Measurements from ENCODE around the gene MB.

DNA sequence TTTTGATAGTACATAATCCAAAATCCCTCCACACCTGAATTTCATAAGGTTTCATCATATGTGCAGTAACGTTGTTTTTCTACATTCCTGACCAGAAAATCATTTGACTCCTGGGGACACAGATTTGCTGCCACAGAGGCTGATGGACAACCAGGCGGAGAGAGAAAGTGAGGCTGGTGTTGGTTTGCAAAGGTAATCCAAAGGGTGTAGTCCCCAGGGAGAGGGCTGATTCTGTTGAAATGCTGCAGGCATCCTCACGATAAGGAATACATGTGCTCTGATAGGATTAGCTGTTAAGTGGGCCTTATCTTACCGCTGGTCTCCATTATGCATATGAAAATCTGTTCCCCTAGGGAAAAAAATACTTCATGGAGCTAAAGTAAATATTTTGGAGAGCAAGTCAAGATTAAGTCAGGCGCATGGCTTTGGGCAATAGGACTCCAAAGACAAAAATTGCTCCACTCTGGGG lies 39.2 kb upstream of the MB start:
- TF ChIP-seq, protein P1, sequence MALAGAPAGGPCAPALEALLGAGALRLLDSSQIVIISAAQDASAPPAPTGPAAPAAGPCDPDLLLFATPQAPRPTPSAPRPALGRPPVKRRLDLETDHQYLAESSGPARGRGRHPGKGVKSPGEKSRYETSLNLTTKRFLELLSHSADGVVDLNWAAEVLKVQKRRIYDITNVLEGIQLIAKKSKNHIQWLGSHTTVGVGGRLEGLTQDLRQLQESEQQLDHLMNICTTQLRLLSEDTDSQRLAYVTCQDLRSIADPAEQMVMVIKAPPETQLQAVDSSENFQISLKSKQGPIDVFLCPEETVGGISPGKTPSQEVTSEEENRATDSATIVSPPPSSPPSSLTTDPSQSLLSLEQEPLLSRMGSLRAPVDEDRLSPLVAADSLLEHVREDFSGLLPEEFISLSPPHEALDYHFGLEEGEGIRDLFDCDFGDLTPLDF (CRISPR knock-in tag; IDR thresholded peaks at IDR 0.05): no peak
- TF ChIP-seq, protein P2, sequence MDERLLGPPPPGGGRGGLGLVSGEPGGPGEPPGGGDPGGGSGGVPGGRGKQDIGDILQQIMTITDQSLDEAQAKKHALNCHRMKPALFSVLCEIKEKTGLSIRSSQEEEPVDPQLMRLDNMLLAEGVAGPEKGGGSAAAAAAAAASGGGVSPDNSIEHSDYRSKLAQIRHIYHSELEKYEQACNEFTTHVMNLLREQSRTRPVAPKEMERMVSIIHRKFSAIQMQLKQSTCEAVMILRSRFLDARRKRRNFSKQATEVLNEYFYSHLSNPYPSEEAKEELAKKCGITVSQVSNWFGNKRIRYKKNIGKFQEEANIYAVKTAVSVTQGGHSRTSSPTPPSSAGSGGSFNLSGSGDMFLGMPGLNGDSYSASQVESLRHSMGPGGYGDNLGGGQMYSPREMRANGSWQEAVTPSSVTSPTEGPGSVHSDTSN (CRISPR knock-in tag; IDR thresholded peaks at IDR 0.05; ENCODE audit: low read depth): no peak
- TF ChIP-seq, protein P2 (tag; conservative IDR thresholded peaks at IDR 0.05; ENCODE audit: low read depth): no peak
- TF ChIP-seq NR3C1 (CRISPR knock-in tag; IDR thresholded peaks at IDR 0.05) (no peak), MCM5 (IDR thresholded peaks at IDR 0.05; ENCODE audit: low read depth) (no peak), CHD4 (IDR thresholded peaks at IDR 0.05; ENCODE audit: insufficient read depth, insufficient replicate concordance, low read depth, low read length, poor library complexity, severe bottlenecking) (no peak), POLR2A (conservative IDR thresholded peaks at IDR 0.05) (no peak), HDAC6 (IDR thresholded peaks at IDR 0.05; ENCODE audit: low read depth, low read length) (no peak), JUND (IDR thresholded peaks at IDR 0.05; ENCODE audit: borderline replicate concordance, low read depth, low read length) (peak; percentile 59; the same call in 1 of the 2 replicates), JUND (tag; IDR thresholded peaks at IDR 0.05; ENCODE audit: borderline replicate concordance, low read depth, low read length) (no peak; the same call in 2 of the 3 replicates), ZNF311 (CRISPR knock-in tag; IDR thresholded peaks at IDR 0.05) (no peak)
- TF ChIP-seq, protein P3, sequence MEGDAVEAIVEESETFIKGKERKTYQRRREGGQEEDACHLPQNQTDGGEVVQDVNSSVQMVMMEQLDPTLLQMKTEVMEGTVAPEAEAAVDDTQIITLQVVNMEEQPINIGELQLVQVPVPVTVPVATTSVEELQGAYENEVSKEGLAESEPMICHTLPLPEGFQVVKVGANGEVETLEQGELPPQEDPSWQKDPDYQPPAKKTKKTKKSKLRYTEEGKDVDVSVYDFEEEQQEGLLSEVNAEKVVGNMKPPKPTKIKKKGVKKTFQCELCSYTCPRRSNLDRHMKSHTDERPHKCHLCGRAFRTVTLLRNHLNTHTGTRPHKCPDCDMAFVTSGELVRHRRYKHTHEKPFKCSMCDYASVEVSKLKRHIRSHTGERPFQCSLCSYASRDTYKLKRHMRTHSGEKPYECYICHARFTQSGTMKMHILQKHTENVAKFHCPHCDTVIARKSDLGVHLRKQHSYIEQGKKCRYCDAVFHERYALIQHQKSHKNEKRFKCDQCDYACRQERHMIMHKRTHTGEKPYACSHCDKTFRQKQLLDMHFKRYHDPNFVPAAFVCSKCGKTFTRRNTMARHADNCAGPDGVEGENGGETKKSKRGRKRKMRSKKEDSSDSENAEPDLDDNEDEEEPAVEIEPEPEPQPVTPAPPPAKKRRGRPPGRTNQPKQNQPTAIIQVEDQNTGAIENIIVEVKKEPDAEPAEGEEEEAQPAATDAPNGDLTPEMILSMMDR (IDR thresholded peaks at IDR 0.05 in 2 of 3, conservative IDR thresholded peaks at IDR 0.05 in 1 of 3; ENCODE audit: insufficient read depth in 2 of 3, low read depth in 1 of 3, low read length in 3 of 3): no peak
- TF ChIP-seq, protein P4, sequence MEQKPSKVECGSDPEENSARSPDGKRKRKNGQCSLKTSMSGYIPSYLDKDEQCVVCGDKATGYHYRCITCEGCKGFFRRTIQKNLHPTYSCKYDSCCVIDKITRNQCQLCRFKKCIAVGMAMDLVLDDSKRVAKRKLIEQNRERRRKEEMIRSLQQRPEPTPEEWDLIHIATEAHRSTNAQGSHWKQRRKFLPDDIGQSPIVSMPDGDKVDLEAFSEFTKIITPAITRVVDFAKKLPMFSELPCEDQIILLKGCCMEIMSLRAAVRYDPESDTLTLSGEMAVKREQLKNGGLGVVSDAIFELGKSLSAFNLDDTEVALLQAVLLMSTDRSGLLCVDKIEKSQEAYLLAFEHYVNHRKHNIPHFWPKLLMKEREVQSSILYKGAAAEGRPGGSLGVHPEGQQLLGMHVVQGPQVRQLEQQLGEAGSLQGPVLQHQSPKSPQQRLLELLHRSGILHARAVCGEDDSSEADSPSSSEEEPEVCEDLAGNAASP (IDR thresholded peaks at IDR 0.05): no peak
- TF ChIP-seq, protein P5, sequence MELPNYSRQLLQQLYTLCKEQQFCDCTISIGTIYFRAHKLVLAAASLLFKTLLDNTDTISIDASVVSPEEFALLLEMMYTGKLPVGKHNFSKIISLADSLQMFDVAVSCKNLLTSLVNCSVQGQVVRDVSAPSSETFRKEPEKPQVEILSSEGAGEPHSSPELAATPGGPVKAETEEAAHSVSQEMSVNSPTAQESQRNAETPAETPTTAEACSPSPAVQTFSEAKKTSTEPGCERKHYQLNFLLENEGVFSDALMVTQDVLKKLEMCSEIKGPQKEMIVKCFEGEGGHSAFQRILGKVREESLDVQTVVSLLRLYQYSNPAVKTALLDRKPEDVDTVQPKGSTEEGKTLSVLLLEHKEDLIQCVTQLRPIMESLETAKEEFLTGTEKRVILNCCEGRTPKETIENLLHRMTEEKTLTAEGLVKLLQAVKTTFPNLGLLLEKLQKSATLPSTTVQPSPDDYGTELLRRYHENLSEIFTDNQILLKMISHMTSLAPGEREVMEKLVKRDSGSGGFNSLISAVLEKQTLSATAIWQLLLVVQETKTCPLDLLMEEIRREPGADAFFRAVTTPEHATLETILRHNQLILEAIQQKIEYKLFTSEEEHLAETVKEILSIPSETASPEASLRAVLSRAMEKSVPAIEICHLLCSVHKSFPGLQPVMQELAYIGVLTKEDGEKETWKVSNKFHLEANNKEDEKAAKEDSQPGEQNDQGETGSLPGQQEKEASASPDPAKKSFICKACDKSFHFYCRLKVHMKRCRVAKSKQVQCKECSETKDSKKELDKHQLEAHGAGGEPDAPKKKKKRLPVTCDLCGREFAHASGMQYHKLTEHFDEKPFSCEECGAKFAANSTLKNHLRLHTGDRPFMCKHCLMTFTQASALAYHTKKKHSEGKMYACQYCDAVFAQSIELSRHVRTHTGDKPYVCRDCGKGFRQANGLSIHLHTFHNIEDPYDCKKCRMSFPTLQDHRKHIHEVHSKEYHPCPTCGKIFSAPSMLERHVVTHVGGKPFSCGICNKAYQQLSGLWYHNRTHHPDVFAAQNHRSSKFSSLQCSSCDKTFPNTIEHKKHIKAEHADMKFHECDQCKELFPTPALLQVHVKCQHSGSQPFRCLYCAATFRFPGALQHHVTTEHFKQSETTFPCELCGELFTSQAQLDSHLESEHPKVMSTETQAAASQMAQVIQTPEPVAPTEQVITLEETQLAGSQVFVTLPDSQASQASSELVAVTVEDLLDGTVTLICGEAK (IDR thresholded peaks at IDR 0.05): no peak
- TF ChIP-seq, protein P5 (CRISPR knock-in tag; IDR thresholded peaks at IDR 0.05): no peak
- TF ChIP-seq, protein P6, sequence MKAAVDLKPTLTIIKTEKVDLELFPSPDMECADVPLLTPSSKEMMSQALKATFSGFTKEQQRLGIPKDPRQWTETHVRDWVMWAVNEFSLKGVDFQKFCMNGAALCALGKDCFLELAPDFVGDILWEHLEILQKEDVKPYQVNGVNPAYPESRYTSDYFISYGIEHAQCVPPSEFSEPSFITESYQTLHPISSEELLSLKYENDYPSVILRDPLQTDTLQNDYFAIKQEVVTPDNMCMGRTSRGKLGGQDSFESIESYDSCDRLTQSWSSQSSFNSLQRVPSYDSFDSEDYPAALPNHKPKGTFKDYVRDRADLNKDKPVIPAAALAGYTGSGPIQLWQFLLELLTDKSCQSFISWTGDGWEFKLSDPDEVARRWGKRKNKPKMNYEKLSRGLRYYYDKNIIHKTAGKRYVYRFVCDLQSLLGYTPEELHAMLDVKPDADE (conservative IDR thresholded peaks at IDR 0.05; ENCODE audit: control insufficient read depth, low read depth, low read length): no peak
